Nephron progenitor cell (in vitro differentiated cells): ENCODE measurements around the gene ANKDD1A.

Experiments
- DNase-seq: peaks from one replicate; pipeline ENCODE4 v3.0.0; 2021
- H3K27ac Mint-ChIP-seq: 2 replicates; pipeline ENCODE4 v1.8.0; 2021; ENCODE audit warnings: mild to moderate bottlenecking, moderate library complexity, mixed read lengths
- H3K27me3 Mint-ChIP-seq: 2 replicates; pipeline ENCODE4 v1.8.0; 2021; ENCODE audit warnings: mild to moderate bottlenecking, low read depth, mixed read lengths; ENCODE audit not compliant: poor library complexity
- H3K36me3 Mint-ChIP-seq: 2 replicates; pipeline ENCODE4 v1.8.0; 2021; ENCODE audit warnings: low read depth, mixed read lengths
- H3K4me1 Mint-ChIP-seq: 2 replicates; pipeline ENCODE4 v1.8.0; 2021; ENCODE audit warnings: mixed read lengths
- H3K4me3 Mint-ChIP-seq: 2 replicates; pipeline ENCODE4 v1.8.0; 2021; ENCODE audit warnings: mild to moderate bottlenecking, moderate library complexity, mixed read lengths
- H3K9me3 Mint-ChIP-seq: 2 replicates; pipeline ENCODE4 v1.8.0; 2021; ENCODE audit warnings: mild to moderate bottlenecking, moderate library complexity, mixed read lengths
- TF ChIP-seq, protein P1 (sequence below): fragments of 200-600 bp; sonication (generic); IDR thresholded peaks from 2 replicates; pipeline ENCODE4 v1.5.0; 2021; ENCODE audit warnings: antibody characterized with exemption

ANKDD1A gene

DNA sequence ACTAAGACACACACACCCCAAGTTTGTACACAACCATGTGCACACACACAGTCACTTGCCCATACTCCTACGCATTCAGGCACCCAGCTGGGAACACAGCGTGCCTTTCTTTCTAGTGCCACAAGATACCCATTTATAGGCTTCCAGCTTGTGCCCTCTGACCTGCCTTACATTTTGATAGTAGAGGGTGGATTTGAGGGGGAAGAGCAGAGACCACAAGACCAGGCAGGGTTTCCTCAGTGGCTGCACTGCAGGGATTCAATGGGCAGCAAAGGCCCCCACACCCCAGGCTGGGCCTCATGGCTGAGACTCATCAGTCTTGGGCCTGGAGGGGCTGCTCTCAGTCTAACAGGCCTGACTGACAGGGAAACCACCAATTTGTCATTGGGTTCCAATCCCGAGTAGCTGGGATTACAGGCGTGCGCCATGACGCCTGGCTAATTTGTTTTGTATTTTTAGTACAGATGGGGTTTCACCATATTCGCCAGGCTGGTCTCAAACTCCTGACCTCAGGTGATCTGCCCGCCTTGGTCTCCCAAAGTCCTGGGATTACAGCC is 18.8 kb upstream of the ANKDD1A start:
- peaks cover 69% of the 10 kb centered on the region for H3K4me1 Mint-ChIP-seq
- TF ChIP-seq, protein P1, sequence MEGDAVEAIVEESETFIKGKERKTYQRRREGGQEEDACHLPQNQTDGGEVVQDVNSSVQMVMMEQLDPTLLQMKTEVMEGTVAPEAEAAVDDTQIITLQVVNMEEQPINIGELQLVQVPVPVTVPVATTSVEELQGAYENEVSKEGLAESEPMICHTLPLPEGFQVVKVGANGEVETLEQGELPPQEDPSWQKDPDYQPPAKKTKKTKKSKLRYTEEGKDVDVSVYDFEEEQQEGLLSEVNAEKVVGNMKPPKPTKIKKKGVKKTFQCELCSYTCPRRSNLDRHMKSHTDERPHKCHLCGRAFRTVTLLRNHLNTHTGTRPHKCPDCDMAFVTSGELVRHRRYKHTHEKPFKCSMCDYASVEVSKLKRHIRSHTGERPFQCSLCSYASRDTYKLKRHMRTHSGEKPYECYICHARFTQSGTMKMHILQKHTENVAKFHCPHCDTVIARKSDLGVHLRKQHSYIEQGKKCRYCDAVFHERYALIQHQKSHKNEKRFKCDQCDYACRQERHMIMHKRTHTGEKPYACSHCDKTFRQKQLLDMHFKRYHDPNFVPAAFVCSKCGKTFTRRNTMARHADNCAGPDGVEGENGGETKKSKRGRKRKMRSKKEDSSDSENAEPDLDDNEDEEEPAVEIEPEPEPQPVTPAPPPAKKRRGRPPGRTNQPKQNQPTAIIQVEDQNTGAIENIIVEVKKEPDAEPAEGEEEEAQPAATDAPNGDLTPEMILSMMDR: no peak
- no peaks in the 10 kb centered on the region for H3K36me3 Mint-ChIP-seq
- H3K9me3 Mint-ChIP-seq: no peaks in the 10 kb centered on the region
- no peak overlapping the region for H3K4me3 Mint-ChIP-seq
- no peak for DNase-seq
- peaks cover 7% of the 10 kb centered on the region for H3K27me3 Mint-ChIP-seq
- peak overlapping the region; percentile 87 for H3K27ac Mint-ChIP-seq

DNA sequence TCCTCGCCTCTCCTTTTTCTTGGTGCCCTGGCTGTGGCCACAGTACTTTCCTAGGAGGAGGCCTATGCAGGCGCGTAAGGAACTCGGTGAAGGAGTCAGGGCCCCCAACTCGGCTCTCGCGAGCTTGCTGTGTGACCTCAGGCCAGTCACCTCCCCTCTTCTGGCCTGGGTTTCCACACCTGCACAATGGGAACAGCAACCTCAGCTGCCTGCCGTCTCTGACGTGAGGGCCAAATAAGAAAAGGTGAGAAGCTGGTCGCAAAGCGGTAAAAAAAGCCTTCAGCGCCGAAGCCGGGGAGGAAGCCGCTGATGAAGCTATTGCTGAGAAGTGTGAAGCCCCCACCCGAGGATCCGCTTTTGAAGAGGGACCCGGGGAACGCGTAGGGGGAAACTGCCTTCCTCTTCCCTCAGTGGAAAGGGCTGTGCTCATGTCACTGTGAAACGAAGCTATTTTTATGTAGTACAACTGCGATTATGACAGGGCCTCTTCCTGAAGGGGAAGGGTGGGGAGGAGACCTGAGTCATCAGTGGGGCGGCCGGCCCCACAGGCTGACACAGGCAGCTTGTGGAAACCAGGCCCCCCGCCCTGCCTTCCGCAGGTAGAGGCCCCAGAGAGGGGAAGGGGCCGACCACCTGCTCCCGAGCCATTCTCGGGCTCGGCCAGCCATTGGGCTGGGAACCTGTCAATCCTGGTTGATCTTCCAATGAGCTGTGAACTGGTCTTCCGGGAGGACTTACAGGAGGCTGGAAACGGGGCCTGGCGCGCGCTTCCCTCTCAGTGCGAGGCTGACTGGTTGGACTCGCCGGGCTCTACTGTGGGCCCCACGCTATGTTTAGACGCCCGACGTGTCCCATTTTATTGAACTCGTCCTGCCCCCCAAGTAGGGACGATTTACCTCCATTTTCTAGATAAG is 18.0 kb upstream of the ANKDD1A start:
- H3K36me3 Mint-ChIP-seq: no peaks in the 10 kb centered on the region
- peaks cover 7% of the 10 kb centered on the region for H3K27me3 Mint-ChIP-seq
- TF ChIP-seq, protein P1: no peak
- H3K4me3 Mint-ChIP-seq: peak overlapping the region; percentile 69
- peaks cover 77% of the 10 kb centered on the region for H3K4me1 Mint-ChIP-seq
- DNase-seq: peak; percentile 95
- H3K9me3 Mint-ChIP-seq: no peaks in the 10 kb centered on the region
- H3K27ac Mint-ChIP-seq: peak overlapping the region; percentile 87

DNA sequence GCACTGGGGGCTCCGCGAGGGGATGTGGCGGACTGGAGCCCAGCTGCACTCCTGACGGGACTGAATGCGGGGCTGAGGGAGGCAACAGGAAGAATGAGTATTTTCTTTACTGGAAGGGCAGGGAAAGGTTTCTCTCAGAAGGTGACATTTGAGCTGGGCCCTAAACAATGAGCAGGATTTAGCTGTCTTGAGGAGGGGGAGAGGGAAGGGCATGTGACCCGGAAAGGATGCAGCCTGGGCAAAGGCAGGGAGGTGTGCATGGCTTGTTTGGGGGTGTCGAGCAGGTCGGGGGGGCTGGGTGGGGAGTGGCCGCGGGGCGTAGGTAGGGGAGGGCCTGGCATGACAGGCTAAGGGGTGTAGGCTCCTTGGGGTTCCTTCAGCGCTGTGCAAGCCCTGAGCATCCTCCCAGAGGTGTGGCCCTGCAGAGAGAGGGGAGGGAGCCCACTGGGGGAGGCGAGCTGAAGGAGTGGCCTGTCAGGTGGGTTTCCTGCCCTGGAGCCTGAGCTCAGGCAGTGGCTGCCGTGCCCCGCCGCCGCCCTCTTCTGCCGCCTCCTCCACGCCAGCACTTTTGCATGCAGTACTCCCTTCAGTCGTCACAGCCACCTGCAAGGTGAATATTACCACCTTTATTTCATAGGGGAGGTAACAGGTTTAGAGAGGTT is 17.2 kb upstream of the ANKDD1A start:
- H3K27ac Mint-ChIP-seq: peak overlapping the region; percentile 87
- no peaks in the 10 kb centered on the region for H3K36me3 Mint-ChIP-seq
- peaks cover 85% of the 10 kb centered on the region for H3K4me1 Mint-ChIP-seq
- DNase-seq: peak; percentile 47
- H3K27me3 Mint-ChIP-seq: peaks cover 7% of the 10 kb centered on the region
- peak overlapping the region; percentile 69 for H3K4me3 Mint-ChIP-seq
- H3K9me3 Mint-ChIP-seq: peaks cover 3% of the 10 kb centered on the region
- TF ChIP-seq, protein P1: no peak

DNA sequence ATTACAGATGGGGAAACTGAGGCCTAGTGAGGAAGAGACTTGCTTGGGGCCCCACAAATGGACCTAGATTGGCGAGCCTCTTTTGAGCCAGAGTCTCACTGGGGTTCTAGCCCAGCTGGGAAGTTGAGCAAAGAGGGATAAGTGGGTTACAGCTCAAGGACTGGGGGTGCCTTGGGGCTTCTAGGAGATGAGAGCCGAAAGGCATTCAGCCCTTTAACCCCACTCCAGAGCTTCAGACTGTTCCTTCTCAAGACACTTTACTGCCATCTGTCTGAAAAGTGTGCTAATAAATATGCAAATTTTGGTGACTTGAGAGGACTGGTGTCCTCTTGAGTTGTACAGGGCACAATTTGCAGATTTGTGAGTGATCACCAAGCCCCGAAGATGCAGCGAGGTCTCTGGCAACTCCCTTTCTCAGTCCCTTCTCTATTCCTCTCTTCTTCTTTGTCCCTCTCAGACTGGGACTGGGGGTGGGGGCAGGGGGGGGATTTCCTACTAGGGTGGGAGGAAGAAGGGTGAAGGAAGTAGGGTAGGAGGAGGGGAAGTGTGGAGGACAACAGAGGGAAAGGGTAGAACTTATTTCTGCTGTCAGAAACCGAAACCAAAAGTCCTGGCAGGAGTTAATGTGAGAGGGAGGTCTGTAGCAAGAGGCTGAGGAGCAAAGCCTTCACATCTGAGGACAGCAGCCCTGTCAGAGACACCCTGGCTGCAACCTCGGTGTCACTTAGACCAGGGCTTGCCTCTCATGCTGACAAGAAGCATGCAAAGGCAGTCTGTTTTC is 16.2 kb upstream of the ANKDD1A start:
- DNase-seq: no peak
- TF ChIP-seq, protein P1: no peak
- Mint-ChIP-seq H3K4me3 (peak overlapping the region; percentile 44), H3K4me1 (peaks cover 85% of the 10 kb centered on the region), H3K27ac (peak overlapping the region; percentile 80), H3K9me3 (peaks cover 4% of the 10 kb centered on the region), H3K36me3 (no peaks in the 10 kb centered on the region), H3K27me3 (peaks cover 7% of the 10 kb centered on the region)

DNA sequence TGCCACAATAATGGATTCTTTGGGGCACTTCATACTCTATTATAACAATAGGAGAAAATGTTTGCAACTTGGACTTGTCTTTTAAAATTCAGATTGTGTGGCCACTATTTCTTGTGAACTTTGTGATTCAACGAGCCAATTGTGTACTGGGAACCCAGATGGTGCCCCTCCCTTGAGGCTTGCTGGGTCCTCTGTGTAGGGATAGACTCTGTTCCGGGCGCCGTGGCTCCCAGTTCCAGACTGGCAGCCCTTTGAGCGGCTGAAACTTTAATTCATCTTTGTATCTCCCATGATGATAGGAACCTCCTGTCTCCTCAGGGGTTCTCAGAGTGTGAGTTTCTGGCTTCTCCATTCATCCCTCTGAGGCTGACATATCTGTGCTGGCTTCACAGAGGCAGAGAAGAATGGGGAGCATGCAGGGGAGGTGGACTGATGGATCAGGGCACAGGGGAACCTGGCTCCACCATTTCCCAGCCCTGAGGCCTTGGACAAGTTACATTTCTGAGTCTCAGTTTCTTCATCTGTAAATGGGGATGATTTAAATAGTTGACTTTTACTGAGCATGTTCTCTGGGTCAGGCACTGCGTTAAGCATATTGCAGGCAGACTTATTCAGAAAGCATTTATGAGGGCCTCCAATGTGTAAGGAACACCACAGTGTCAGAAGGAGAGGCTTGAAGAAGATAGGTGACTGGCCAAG is 15.2 kb upstream of the ANKDD1A start:
- TF ChIP-seq, protein P1: no peak
- Mint-ChIP-seq H3K4me3 (peak overlapping the region; percentile 32), H3K27ac (peak overlapping the region; percentile 80), H3K9me3 (peaks cover 15% of the 10 kb centered on the region), H3K27me3 (peaks cover 2% of the 10 kb centered on the region), H3K4me1 (peaks cover 80% of the 10 kb centered on the region), H3K36me3 (peaks cover 7% of the 10 kb centered on the region)
- DNase-seq: no peak
